Measurements from ENCODE around the gene TMEM39A. TPM values are rescaled to one million over a fixed set of nuclear protein-coding genes. Genes with fewer than 3 reads are reported as not detected.

TMEM39A gene
- total RNA-seq, 4 donors from 2014 or later, result 14.3 to 26.5 (median 21.0) TPM

DNA sequence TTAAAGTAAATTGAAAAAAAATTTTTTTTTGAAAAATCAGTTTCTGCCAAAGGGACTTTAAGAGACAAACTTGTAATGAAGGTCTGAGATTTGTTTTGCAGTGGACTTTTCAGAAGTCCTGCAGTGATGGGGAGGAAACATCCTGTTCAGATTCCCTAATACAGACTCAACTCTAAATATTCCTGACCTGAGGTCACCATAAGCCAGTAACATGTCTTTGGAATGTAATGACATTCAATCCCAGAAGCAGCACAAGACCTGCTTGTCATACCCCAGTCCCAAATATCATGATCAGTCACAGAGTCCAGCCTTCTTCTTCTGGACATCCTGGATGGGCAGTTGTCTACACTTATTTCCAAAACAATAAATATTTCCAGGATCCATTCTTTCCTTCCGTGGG is 53.6 kb downstream of the TMEM39A start:
- no peaks in the 10 kb centered on the region for H3K4me1 ChIP-seq
- H3K9me3 ChIP-seq, result no peaks in the 10 kb centered on the region
- H3K27ac ChIP-seq, result no peak overlapping the region
- WGBS, 2 donors, result 78 to 92% methylated on average over 1 of the region's 1 CpG
- H3K36me3 ChIP-seq, result peaks cover 0 to 38% (median 0%) of the 10 kb centered on the region in 3 donors
- intact Hi-C loops (cut with DNase I), result no loop called here
- TF ChIP-seq POLR2A (IDR thresholded peaks at IDR 0.05), result no peak
- TF ChIP-seq, protein P1, sequence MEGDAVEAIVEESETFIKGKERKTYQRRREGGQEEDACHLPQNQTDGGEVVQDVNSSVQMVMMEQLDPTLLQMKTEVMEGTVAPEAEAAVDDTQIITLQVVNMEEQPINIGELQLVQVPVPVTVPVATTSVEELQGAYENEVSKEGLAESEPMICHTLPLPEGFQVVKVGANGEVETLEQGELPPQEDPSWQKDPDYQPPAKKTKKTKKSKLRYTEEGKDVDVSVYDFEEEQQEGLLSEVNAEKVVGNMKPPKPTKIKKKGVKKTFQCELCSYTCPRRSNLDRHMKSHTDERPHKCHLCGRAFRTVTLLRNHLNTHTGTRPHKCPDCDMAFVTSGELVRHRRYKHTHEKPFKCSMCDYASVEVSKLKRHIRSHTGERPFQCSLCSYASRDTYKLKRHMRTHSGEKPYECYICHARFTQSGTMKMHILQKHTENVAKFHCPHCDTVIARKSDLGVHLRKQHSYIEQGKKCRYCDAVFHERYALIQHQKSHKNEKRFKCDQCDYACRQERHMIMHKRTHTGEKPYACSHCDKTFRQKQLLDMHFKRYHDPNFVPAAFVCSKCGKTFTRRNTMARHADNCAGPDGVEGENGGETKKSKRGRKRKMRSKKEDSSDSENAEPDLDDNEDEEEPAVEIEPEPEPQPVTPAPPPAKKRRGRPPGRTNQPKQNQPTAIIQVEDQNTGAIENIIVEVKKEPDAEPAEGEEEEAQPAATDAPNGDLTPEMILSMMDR (IDR thresholded peaks at IDR 0.05), result no peak
- H3K27me3 ChIP-seq, result no peaks in the 10 kb centered on the region
- DNase-seq, result no peak
- H3K4me3 ChIP-seq, result no peak overlapping the region

DNA sequence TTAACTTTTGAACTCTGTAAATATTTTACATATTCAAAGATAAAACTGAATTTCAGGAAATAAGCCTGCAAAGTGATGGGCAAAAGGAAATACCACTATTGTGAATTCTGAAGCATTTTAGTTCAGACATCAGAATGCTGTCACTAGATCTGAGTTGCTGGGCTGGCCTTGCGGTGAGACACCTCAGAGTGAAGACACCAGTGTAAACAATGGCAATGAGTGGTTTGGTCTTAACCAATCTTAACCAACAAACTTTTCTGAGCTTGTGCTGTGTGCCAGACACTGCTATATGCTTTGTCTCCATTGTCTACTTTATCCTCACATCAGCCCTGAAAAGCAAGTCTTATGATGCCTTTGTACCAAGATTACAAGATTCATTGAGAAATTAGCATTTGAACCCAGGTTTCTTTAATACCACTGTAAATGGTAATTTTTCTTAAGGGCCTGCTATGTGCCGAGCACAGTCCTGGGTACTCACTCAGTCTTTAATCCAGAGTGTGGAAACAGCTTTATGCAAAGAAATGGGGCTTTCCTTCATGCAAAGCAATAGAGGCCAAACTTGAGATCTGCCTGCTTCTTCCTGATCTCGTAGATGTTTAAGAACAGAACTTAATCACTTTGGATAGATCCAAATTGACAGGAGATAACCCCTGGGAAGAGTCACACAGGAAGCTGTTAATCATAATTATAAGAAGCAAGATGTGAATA is 55.0 kb downstream of the TMEM39A start:
- Histone ChIP-seq H3K9me3 (no peaks in the 10 kb centered on the region), H3K36me3 (peaks cover 0 to 24% (median 2%) of the 10 kb centered on the region in 3 donors), H3K4me1 (no peaks in the 10 kb centered on the region), H3K27ac (no peak overlapping the region), H3K4me3 (no peak overlapping the region), H3K27me3 (no peaks in the 10 kb centered on the region)
- 76 to 90% methylated on average over 3 of the region's 3 CpGs for WGBS, 2 donors
- no peak for TF ChIP-seq POLR2A (IDR thresholded peaks at IDR 0.05)
- TF ChIP-seq, protein P1 (IDR thresholded peaks at IDR 0.05), result no peak
- intact Hi-C loops (cut with DNase I), result no loop called here
- no peak for DNase-seq

DNA sequence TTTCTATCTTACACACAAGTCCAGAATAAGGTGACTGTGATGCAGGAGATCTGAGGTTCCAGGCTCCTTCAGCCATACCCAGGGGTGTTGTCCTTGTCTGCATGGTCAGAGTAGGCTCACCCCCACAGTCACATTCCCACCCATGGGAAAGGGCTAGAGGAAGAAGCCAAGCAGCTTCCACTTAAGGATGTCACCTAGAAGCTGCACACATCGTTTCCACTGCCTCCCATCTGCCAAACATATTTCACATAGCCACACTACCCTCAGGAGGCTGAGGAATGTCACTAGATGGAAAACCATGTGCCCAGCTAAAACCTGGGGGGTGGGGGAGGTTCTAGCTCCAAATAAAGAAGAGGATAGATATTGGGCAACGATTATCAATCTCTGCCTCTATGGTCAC is 58.1 kb downstream of the TMEM39A start:
- TF ChIP-seq, protein P1 (IDR thresholded peaks at IDR 0.05), result no peak
- no peak for TF ChIP-seq POLR2A (IDR thresholded peaks at IDR 0.05)
- intact Hi-C loops (cut with DNase I), result no loop called here
- 81 to 89% methylated on average over 2 of the region's 2 CpGs for WGBS, 2 donors

DNA sequence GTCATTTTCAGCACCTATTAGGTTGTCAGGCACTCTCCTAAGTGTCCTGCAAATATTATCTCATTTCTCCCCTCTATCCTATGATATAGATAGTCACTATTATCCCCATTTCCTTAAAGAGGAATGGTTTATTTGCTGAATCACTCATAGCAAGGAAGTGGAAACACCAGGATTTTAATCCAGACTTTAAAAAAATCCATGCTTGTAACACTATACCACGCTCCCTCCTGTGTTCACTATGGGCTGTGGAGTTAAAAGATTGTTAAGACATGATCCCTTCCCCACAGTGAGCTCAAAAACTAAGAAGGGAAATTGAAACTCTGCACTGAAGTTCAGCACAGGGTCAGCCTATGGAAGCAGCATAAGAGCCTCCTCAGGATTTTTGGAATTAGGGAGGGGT is 60.2 kb downstream of the TMEM39A start:
- Histone ChIP-seq H3K4me1 (no peaks in the 10 kb centered on the region), H3K27ac (no peak overlapping the region), H3K4me3 (no peak overlapping the region), H3K9me3 (no peaks in the 10 kb centered on the region), H3K27me3 (no peaks in the 10 kb centered on the region), H3K36me3 (peaks cover 0 to 40% (median 10%) of the 10 kb centered on the region in 3 donors)
- intact Hi-C loops (cut with DNase I), result no loop called here
- WGBS, 2 donors, result 78 to 82% methylated on average over 1 of the region's 1 CpG
- no peak for DNase-seq
- no peak for TF ChIP-seq POLR2A (IDR thresholded peaks at IDR 0.05)
- TF ChIP-seq, protein P1 (IDR thresholded peaks at IDR 0.05), result no peak

More for the DNA sequence above, 58.1 kb downstream of the TMEM39A start:
- no peak for DNase-seq
- Histone ChIP-seq H3K36me3 (peaks cover 0 to 34% (median 2%) of the 10 kb centered on the region in 3 donors), H3K4me1 (no peaks in the 10 kb centered on the region), H3K27ac (no peak overlapping the region), H3K9me3 (no peaks in the 10 kb centered on the region), H3K4me3 (no peak overlapping the region), H3K27me3 (no peaks in the 10 kb centered on the region)

DNA sequence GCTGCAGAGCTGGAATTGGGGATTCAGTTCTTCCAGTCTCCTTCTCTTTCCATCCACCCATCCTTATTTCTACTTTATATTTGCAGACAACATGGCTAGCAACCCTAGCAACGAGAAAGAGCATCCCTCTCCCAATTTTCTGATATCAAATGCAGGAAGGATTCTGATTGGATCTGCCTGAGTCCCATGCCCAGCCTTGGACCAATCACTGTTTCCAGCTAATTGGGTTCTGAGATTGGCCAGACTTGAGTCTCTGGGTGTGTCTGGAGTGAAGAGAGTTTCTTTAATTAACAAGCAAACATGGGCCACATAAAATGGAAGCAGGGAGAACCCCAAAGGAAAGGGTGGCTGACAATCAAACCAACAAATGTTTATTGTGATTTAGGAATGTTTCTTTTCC is 60.6 kb downstream of the TMEM39A start:
- Histone ChIP-seq H3K9me3 (no peaks in the 10 kb centered on the region), H3K27me3 (no peaks in the 10 kb centered on the region), H3K4me3 (no peak overlapping the region), H3K4me1 (no peaks in the 10 kb centered on the region), H3K27ac (no peak overlapping the region), H3K36me3 (peaks cover 0 to 40% (median 10%) of the 10 kb centered on the region in 3 donors)
- no peak for TF ChIP-seq POLR2A (IDR thresholded peaks at IDR 0.05)
- TF ChIP-seq, protein P1 (IDR thresholded peaks at IDR 0.05), result no peak
- intact Hi-C loops (cut with DNase I), result no loop called here
- WGBS, 2 donors, result 67 to 69% methylated on average over 1 of the region's 1 CpG
- no peak for DNase-seq

All from esophagus squamous epithelium (tissue), 5 donors.